HG02588 (cell line): ENCODE data around the gene ZHX3.

Experiments used
- ATAC-seq: cut with Tn5 transposase; IDR thresholded peaks from one replicate; pipeline ENCODE4 v1.9.1; 2021; ENCODE audit warnings: mild to moderate bottlenecking, moderate library complexity; ENCODE audit not compliant: unreplicated experiment

Gene ZHX3

DNA sequence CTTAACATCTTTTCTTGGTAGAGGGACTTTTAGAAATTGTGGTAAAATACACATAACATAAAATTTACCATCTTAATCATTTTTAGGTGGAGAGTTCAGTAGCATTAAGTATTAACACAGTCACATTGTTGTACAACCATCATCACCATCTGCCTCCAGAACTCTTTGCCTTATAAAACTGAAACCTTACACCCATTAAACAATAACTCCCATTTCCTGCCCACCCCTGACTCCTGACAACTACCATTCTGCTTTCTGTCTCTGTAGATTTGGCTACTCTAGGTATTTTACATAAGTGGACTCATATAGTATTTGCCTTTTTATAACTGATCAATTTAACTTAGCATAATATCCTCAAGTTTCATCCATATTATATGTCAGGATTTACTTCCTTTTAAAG, 88.7 kb downstream of the ZHX3 start:
- ATAC-seq, result no peak

DNA sequence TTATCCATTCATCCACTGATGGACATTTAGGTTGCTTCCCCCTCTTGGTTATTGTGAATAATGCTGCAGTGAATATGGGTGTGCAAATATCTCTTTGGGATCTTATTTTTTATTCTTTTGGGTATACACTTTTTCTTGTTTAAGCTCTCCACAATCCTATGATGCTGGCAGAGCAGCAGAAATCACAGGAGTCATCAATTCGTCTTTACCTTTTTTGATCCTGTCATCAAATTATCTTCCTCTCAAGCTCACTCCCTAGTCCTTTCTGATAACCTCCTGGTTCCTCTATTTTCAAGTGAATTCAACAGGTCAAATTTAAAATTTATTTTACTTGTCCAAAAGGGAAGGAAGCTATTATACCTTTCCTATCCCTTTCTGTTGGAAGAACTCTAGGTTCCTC, 91.1 kb downstream of the ZHX3 start:
- no peak for ATAC-seq

DNA sequence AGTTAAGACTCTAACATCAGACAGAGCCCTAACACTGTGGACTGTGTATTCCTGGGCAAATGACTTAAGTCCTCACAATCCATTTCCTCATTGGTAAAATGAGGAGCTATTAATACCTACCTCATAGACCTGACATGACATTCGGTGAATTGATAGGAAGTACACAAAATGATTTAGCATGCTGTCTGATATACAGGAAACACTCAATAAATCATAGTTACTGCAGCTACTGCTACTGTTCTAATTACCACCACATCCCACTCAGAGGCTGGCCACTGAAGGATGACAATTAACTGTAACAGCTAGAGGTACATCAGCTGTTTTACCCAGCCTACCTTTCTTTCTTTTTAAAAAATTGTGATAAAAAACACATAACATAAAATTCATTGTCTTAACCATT, 92.4 kb downstream of the ZHX3 start:
- ATAC-seq, result no peak

DNA sequence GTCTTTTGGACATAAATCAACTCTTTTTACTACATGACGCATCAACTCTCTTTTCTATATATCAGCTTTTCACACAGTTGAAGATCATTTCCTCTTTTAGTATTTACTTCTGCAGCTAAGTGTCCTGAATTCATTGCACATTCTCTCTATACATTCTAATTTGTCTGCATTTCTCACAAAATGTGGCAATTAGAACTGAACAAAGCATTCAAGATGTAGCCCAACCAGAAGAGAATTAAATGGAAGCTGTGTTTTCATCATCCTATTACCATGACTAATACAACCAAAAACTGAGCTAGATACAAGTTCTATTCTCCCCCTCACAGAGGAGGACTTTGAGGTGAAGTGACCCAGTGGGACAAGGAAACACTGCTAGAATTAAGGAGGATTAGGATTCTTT, 93.2 kb downstream of the ZHX3 start:
- no peak for ATAC-seq

DNA sequence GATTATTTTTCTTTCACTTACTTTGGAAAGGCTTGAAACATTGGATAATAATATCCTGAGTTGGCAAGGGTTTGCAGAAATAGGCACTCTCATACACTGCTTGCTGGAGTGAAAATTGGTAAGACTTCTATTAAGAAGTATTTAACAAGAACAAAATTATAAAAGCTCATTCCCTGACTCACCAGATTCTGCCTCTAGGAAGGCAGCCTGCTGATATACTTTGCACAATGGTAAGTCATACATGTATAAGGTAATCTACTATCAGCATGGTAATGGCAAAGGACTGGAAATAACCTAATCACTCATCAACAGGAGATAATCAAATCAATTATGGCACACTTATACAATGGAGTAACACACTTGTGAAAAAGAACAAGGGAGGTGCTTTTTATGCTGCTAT, 94.4 kb downstream of the ZHX3 start:
- ATAC-seq, result no peak

DNA sequence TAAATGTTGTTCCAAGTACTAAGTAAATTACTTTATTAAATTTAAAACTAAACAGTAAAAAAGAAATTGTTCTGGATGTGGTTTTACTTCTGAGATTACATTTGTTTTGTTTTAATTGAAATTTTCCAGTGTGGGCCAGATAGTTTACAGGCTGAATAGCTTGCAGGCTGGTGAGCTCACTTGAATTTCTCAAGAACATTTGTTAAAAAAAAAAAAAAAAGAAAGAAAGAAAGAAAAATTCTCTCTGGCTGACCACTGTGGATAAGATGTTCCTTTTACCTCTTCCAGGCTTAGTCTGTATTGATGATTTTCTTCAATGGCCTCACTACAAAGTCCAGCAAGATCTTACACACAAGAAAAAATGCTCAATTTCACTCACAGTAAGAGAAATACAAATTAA, 94.8 kb downstream of the ZHX3 start:
- no peak for ATAC-seq

DNA sequence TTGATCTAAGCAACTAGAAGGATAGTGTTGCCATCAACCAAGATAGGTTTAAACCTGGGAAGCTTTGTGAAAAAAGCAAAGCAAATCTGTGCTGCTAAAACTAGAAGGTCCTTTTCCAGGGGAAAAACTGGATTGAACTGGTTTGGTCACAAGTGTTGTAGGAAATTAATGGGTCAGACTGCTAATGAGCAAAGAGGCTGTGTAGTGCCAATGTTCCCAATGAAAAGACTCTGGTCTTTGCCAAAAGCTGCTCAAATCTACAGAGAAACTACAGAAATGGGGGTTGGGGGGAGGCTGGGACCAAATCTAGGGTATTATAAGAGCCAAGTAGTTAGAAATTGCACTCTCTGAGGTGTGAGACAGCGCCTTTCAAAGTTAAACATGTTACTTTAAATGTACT, 95.2 kb downstream of the ZHX3 start:
- ATAC-seq, result no peak

DNA sequence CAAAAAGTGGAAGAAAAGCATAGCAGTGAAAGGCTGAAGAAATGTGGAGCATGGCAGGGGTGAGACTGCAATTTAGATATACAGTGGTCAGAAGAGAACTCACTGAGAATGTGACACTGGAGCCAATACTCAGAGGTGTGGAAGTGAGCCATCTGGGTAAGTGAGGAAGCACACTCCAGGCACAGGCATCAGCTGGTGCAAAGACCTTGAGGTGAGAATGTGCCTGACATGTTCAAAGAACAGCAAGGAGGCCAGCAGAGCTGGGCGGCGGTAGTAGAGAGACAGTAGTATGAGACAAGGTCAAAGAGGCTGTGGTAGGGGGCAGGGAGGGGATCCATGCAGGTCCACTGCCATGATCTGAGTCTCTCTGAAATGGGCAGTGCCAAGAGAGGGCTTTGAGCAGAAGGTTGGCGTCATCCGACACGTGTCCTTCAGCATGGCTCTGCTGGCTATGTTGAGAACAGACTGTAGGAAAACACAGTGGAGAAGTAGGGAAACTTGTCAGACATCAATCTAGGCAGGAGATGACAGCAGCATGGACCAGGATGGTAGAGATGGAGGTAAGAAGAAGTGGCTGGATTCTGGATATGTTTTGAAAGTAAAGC, 95.8 kb downstream of the ZHX3 start:
- ATAC-seq, result no peak

DNA sequence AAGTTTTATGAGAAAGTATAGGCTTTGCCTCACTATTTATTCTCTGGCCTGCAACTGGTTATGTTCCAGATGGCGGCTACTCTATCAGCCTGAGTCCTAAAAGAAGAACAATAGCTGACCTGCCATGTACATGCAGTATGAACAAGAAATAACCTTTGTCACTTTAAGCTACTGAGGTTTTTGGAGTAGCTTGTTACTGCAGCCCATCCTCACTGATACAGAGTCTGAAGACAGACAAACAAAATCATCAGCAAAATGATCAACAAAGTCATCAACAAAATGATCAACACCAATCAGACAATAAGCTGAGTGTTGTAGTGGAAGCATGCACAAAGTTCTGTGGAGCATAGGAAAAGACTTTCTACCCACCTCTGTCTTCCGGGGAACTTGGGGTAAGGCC, 97.7 kb downstream of the ZHX3 start:
- ATAC-seq, result no peak

DNA sequence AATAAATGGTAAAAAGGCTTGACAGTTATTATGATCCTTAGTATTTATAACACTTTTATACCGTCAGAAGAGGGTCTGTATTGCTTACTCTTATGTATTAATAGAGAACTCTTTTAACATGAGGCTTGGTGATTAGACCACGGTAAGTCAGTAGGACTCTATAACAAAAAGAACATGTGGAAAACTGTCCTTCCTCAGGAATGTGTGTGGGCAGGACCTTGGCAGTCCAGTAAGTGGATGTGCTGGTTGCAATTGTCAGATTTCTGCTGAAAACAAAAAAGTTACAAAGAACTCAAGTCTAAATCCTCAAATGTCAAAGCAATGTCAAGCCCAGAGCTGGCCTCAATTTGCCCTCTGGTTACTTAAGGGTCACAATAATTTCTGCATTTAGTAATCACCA, 99.1 kb downstream of the ZHX3 start:
- no peak for ATAC-seq

DNA sequence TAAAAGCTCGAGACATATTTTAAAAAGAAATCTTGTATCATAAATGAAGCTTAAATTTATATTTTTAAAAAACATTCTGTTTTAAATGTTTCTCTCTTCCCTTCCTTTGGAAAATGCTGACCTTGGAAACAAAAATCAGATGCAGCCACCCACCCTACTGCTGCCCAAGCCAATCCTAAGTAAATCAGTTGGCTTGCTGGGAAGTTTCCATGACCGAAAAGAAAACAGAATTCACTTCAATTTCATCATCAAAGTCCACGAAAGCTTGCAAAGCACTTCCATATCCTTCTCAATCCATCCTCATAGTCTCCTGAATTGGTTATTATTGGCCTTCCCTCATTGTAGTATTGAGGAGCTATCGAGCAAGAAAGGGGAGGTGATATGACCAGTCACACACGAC, 100.1 kb downstream of the ZHX3 start:
- ATAC-seq, result no peak

DNA sequence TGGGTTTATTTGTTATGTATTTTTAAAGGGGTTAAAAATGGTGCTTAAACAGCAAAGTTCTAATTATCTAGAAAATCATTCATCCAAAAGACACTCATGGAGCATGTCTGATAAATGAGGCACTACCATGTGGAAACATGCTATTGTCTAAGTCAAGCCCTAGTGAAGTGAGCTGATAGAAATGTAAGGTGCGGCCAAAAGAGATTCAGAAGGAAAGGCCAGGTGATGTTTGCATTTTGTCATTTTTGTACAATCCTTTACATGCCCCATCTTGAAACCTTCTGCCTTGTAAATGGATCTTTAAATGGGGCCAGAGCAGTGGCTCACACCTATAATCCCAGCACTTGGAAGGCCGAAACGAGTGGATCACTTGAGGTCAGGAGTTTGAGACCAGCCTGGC, 102.9 kb downstream of the ZHX3 start:
- no peak for ATAC-seq

DNA sequence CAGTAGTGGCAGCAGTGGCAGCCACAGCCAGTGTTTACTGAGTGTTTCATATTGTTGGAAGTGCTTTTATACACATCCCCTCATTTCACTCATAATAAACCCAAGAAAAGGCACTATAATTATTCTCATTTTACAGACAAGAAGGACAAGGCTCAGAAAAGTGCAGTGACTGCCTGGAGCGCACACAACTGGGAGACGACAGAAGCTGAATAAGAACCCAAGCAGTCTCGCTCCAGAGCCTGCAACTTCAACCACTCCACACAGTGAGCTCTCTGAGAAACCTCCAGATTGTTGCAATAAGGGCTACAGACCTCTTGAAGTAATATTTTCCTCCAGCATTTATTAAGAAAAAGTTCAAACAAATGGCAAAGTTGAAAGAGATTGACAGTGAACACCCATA, 103.3 kb downstream of the ZHX3 start:
- no peak for ATAC-seq

DNA sequence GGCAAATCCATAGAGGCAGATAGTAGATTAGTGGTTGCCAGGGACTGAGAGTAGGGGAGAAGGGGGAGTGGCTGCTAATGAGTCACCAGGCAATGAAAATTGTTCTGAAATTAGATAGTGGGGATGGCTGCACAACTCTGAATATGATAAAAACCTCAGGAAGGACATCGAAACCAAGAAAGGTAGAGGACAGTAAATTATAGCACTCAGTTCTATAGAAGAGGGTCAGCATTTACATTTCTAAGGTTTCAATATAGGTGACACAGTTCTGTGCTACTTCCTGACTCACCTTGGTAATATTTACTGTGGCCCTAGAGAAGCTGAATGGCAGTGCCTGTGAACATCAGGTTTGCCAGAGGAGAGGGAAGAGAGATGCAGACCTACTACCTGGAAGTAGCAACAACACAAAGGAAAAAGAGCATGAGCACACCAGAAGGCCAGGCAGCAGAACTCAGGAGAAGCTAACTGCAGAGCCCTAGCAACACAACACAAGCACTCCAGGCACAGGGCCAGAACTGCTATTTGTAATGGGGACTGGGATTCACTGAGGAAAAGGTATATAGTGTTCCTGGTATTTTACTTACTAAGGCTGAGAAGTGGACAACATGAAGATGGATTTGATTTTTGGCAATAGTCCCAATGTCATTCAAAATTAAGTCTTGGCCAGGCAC, 104.2 kb downstream of the ZHX3 start:
- ATAC-seq, result no peak

DNA sequence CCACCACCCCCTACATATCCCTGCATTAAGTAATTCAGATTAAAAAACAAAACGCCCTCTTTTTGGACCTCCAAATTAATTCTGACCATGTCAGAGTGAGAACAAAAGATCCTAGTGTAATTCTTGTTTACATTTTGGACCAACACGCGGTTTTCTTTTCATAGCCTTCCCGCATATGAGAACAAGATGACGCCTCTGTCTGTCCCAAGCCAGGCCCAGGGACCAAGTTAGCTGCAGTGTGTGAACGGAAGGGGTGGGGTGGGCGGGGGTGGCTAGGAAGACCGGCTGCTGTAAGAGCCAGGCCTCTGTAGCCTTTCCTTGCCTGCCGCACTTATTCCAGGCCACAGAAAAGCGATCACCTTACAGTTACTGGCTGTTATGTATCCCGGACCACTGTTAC, 112.2 kb downstream of the ZHX3 start:
- no peak for ATAC-seq

DNA sequence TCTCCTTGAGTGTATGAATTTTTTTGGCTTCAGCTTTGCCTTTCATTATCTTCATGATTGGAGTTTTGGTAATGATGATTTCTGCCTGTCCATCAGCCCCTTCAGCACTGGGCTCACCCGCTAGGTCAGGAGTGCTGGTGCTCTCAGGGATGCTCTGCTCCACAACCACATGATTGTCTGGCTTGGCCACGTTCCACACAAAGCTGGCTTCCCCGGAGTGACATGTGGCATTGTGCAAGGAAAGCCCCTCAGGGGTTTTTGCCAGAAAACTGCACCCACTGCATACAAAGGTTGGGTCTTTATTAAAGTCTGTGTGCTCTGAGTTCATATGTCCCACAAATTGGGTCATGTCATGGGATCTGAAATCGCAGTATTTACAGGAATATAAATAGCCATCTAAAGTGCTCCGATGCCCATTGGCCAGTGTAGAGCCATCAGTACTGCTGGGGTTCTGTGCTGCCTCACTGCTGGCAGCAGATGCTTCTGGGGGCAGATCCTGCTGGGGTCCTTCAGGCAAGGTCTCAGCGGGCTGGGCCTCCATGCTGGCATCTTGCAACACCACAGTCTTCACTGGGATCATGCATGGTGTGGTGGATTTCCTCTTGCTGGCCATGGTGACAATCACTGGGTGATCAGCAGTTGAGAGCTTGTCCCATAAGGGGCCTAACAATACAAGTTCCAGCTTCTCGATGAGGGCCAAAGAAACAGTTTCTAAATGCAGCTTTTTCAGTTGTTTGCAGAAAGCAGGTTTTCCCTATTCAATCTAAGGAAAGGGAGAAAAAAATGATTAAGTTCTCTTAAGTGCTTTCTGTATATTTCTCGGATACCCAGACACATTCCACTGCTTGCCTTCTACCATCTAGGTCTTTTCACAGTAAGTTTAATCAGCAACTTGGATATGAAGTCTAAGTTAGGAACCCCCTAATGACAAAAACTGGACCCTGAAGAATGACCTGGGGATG, 112.9 kb downstream of the ZHX3 start:
- ATAC-seq, result no peak

DNA sequence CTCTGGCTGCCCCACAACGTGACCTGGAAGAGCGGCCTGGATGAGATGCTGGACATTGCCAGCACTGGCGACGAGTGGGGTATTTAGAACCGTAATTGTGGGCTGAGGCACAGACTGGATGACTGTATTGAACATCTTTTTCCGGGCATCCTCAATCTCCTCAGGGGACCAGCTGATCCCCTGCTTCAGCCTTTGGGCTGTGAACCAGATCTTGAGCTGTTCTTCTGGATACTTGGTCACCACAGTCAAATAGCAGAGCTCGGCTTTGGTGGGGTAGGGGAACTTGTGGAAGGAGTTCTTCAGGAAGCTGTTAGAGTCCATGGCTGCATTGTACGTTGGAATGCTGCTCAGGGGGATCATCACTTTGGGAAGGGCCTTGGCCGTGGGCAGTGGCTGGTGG, 113.9 kb downstream of the ZHX3 start:
- ATAC-seq, result no peak

DNA sequence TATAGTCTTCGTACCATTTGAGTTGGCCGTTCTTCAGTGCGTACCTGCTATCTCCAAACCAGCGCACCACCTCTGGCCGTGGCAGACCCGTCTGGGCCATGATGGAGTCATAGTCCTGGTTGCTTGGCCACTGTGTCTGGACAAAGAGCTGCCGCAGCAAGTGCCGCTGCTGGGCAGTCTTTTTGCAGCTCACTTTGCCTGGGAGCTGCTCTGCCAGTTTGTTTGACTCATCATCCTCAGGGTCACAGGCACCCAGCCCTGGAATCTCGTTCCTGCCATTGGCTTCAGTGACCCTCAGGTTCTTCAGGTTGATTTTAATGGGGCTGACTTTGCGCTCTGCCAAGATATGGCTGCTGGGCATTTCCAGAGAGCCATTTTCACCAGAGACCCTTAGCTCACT, 115.1 kb downstream of the ZHX3 start:
- no peak for ATAC-seq

DNA sequence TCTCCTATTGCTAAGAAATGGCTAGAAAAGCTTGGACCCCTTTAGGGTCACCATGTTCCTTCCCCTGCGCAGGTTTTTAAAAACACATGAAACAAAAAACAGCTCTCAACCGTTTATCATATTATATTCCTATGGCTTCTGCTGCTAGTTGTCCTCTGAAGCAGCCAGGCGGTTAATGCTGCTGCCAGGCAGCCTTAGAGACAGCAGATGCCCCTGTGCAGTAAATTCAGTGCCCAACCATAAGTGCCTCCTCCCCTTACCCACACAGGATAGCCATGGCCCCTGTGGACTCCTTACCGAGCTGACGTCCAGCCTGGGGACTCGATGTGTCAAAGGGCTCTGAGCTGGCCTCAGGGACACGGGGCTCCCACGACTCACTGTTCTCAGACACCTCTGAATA, 115.8 kb downstream of the ZHX3 start:
- no peak for ATAC-seq

DNA sequence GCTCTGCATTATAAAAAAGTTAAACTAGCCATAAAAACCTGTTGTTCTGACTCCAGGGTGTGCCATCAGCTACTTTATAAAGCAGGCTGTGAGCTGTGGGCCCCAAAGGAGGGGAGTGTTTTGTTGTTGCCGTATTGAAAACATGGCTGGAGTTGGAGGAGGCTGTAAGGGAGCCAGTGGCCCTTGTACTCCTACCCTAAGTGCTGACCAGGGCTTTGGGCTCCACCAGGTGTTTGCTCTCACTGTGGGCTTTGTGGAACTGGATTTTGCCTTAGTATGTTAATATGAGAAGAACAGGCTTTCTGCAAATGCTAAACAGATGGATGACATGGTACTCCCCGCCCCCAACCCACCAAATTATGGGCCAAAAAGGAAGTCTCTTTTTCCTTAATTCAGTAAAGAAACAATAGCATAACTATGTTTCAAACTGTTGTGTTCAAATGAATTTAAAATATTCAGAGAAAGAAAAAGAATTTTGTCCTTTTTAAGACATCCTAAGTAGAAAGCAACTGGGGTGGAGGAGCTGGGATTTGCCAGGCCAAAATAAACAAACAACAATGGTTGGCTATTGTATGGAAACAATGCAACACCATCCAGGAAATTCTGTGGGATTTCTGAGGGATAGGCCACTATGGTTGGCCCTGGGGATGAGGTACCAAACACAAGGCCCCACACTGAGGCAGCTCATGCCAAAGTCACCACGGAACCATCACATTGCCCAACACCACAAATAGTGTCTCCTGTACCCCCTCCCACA, 116.9 kb downstream of the ZHX3 start:
- no peak for ATAC-seq

DNA sequence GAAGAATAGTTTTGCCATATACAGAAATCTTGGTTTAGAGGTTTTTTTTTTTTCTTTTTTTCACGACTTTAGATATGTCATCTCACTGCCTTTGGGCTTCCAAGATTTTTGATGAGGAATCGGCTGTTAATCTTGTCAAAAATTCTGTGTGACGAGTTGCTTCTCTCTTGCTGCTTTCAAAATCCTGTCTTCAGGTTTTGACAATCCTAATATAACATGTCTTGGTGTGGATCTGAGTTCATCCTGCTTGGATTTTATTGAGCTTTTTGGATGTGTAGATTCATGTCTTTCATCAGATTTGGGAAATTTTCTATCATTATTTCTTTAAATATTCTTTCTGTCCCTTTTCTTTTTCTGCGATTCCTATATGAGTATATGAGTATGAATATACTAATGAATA, 119.1 kb downstream of the ZHX3 start:
- ATAC-seq, result no peak
